HG03103 (cell line): ENCODE measurements around the gene ADAM33.
A peak's percentile ranks its signal among the peaks of the same experiment; 100 is the strongest.

ENCODE experiments used
- ATAC-seq: cut with Tn5 transposase; IDR thresholded peaks from one replicate; pipeline ENCODE4 v1.9.1; 2021; ENCODE audit warnings: low read depth; ENCODE audit not compliant: unreplicated experiment

ADAM33 gene

DNA sequence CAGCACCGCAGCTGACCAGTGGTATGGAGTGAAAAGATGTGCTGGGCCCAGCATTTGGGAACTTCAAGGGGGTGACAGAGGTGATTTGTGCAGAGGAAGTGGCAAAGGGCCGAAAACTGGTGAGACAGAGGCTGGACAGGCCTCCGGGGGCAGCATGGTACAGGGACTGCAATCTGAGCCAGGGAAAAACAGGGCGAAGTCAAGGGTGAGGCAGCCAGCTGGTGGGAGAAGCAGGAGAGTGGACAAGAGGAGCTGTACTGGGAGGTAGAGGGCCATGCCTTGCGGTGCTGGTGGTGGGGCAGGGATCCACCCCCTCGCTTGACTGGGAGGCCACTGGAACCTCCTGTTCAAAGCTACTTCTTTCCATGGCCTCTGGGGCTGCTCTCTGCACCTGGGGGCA lies 11.3 kb downstream of the ADAM33 start:
- no peak for ATAC-seq

DNA sequence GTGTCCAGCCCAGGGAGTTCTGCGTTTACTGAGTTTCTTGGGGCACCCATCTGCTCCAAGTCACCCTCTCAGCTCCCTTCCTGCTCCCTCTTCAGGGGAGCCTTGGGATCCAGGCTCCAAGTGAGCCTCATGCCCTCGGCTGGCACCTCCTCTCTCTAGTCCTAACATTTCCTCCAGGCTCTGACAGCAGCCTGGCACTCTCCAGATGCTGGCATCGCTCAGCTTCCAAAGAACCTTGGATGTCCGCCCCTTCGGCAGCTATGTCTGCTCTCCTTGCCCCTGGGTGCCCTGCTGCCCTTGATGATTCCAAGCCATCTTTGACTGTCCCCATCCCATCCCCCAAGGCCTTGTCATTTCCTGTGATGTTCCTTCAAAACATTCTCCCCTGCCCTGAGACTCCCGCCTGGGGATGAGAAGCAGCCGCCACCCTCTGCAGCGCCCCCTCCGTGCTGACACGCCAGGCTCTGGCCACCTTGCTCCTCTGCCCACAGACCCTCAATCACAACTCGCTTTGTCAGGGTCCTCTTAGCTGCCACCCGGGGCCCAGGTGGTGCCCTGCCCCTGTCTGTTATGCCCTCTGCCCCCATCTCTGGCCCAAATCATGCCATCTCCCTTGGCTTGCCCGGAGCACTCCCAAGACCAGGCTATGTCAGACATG lies 12.0 kb downstream of the ADAM33 start:
- no peak for ATAC-seq

DNA sequence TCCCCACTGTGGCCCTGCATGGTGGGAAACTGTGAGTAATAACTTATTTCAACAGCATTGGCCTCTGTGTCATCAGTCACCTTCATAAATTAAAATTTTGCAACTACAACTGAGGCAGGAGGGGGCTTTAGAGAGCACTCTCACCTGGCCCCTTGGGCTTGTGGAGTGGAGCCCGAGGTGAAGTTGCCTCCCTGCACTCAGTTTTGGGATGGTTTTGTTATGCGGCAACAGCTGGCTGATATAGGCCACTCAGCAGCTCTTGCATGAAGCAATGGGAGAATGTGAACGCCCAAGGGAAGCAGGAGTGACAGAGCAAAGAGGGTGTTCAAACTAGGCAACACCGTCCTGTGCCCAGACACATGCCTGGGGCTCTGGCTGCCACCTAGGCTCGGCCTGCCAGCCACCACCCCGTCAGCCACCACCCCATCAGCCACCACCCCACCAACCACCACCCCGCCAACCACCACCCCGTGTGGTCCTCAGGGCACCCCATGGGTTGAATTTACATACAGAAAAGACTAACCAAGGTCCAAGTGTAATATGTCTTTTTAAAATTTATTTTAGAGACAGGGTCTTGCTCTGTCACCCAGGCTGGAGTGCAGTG lies 14.3 kb downstream of the ADAM33 start:
- ATAC-seq, result no peak

DNA sequence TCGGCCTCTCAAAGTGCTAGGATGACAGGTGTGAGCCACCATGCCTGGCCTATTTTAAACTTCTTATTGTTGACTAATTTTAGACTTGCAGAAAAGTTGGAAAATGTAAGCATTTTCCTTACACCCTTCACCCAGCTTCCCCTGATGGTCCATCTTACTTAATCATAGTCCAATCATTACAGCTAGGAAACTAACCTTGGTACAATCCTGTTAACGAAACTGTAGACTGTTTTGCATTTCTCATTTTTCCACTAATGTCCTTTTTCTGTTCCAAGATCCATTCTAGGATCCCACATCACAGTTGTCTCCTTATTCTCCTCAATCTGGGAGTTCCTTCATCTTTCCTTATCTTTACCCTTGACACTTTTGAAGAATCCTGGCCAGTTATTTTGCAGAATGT lies 18.0 kb downstream of the ADAM33 start:
- no peak for ATAC-seq

DNA sequence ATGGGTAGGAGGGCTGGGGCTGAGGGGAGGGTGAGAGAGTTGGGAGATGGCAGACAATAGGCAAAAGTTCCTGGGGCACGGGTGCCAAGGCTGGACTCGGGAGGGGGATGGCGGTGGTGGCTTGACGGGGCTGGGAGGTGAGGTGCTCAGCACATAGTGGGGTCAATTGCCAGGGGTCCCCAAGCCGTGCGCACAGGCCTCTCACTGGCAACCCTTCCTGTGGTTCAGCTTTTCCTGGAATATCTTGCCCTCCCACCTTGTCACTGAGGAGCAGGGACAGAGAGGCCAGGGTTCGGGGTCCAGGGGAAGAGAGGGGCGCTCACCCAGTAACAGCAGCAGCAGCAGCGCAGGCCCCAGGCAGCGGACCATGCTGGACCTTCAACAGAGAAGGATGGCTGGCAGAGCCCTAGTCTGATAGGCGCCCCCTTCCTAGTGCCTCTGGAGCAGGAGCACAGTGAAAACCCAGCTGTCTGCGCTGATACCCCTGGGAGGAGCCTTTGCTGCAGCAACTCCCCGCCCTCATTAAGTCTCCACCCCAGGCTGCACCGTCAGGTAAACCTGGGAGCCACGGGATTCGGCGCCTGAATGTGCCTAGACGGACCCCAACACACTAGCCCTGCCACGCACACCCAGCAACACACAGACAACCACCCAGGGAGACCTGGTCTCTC lies 18.6 kb downstream of the ADAM33 start, which contains the start of gene GFRA4:
Gene GFRA4 (minus strand): TSS at position 369 of the 671 bp plus-strand sequence. CDS start 0 bp downstream, at position 369.
- ATAC-seq, result no peak

DNA sequence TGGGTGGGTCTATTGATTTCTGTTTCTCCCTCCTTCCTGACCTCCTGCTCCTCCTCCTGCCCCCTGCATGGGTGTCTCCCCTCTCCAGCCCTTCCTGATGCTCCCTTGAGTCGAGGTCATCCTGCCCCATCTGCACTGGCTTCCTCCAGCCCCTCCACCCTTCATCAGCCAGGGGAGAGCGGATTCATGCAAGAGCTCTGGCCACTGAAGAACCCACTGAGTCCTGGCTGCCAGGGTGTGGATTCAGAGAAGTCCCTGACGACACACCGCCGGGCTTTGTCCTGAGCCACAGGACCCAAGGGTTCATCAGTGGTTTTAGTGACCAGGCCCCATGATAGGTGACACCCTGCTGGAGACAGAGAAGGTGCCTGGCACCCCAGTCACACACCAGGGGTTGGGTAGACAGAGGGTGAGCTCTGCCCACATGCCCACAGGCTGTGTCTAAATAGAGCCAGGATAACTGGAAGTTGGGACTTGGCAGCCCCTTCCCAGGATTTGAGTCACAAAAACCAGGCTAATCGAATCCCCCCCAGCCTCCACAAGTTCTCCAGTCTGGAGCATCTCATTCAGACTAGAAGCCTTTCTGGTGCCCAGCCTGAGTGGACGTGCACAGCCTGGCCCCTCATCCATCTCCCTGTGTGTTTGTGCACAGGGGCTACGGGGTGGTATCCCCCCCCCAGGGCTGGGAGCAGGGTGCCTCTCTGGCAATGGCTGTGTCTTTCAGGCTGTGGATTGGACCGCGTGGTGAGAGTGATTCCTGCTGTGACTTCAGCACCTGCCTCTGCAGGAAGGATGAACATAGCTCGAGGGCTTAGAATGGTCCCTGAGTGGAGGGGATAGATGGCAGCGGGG lies 19.8 kb downstream of the ADAM33 start:
- ATAC-seq, result no peak

DNA sequence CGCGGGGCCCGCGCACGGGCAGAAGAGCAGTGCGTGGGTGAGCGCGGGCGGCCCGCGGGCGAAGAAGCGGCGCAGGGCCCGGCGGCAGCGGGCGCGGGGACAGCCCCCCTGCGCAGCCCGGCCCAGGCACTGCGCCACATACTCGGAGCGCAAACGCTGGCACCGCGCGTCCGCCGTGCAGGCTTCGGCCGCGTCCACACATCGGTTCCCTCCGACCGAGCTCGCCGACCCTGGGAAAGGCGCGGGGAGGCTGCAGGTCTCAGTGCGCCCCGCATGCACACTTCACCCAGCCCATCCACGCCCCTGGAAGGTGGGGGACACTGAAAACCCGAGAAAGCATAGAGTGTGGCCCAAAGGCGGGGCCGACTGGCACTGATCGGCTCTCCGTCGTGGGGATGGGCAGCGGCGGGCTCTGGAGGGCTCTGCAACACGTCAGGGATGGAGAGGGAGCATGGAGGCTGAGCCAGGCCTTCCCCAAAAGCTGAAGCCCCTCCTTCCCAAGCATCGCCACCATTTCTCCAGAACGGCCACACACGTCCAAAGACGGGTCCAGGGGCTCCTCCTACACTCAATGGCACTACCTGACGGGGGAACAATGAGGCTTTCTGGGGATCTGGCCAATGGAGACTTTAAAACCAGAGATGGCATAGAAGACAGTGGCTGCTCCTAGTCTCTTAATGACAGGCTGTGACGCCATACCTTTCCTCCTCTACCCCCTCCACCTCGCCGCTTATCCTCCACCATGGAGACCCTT lies 20.6 kb downstream of the ADAM33 start:
- no peak for ATAC-seq

DNA sequence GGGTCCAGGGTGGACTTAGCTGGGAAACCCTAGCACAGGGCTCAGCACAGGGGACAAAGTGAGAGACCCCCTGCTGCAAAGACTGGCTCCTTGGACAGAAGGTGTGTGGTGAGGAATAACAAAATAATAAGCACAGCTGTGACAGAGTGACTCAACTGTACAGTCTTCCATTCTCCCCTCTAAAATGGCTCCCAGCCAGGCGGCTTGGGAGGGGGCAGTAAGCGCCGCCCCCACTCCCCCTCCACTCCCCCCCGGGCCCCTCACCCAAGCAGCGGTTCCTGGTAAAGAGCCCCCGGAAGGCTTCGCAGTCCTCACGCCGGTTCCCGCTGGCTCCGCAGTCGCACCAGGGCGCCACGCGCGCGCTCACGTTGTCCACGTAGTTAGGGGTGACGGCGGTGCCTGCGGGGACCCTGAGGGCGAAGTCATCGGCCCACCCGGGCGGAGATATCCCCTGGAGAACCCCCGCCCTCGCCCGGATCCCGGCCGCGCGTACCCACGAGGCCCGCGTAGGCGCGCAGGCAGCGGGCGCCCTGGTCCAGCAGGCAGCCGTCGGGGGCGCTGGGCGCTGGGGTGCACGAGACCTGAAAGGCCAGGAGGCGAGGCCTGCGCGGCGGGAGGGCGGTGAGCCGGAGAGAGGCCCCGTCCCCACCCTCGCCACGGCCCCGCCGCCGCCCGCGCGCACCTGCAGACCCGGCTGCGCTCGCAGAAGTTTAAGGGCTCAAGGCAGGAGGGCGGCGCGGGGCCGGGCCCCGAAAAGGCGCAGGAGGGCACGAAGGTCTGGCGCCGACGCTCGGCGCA lies 21.3 kb downstream of the ADAM33 start:
- ATAC-seq, result no peak

DNA sequence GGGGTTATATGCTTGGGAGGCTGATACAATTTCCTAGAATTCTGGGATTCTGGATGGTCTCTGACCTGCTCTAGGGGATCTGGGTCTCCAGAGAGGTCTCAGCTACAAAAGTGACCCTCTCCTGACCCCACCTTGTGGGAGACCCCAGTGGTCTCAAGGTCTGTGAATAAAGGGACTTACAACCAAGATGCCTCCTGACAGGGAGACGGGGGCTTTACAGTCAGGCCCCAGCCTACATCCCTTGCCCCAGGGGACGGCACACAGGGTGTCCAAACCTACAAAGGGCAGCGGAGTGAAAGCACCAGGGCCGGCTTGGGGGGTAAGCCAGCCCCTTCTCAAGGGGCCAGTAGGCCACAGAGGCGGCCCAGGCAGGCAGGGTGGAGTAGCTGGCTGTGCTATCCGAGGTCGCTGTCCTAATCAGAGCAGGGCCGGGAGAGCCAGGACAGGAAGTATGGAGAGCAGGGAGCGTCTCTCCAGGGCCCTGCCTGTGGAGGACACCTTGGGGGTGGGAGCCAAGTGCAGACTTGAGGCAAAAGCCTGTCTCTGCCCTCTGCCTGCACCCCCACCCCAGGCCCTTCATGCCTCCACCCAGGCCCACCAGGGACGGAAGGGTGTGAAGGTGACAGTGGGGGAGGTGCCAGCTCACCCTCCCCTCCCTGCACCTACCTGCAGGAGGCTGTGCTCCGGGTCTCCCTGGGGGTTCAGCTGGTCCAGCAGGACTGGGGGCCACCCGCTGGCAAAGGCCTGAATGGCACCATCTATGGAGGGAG lies 22.1 kb downstream of the ADAM33 start:
- ATAC-seq, result no peak

DNA sequence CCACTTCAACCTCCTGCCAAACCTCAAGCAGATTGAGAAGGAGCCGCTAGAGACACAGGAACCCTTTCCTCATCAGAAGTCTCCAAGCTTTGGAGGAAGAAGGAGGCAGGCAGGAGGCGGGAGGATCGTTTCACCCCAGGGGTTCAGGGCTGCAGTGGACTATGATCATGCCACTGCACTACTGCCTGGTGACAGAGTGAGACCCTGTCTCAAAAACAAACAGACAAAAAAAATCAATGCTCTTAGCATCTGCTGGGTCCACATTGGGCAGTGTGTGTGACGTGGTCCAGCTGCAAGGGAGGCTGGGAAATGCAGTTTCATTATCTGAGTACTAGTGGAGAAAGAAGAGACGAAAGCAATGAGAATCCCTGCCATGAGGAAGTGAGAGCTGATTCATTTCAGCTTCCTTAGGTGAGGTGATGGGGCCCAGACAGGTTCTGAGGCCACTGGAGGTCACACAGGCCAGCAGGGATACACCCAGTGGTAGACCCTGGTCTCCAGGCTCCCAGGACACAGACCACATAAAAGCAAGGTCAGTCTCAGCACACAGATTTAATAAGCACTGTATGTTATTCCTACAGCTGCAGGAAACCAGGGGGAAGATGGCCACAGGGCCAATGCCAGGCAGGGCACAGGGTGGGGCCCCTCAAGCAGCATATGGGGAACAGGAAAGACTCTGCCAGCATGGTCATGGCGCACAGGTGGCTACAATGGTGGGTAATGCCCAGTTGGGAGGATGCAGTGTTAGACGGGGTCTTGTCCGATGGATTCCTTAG lies 22.9 kb downstream of the ADAM33 start:
- ATAC-seq, result peak; percentile 87

DNA sequence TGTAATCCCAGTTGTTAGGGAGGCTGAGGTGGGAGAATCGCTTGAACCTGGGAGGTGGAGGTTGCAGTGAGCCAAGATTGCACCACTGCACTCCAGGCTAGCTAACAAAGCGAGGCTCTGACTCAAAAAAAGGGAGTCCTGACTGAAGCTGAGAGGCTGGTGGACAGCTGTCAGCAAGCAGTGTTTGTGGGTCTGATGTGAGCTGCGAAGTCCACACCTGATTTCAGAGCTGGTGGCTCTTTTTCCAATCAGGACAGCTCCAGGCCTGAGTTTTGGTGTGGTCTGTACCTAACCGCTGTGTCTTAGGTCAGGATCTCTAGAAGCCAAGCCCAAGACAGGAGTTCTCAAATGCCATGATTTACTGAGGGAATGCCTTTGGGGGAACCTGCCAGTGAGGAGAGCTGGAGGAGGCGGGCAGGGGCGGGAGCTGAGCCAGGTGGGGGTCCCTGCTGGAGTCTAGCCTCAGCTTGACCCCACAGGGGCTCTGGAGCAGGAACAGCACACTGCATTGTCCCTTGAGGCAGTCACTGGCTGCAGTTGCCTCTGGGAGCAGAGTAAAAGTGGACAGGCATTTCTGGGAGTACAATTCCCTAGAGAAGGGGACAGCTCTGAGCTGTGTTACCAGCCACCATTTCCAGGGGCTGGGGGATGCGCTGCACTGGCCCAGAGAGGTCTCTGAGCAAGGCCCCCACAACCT lies 23.6 kb downstream of the ADAM33 start:
- ATAC-seq, result no peak

DNA sequence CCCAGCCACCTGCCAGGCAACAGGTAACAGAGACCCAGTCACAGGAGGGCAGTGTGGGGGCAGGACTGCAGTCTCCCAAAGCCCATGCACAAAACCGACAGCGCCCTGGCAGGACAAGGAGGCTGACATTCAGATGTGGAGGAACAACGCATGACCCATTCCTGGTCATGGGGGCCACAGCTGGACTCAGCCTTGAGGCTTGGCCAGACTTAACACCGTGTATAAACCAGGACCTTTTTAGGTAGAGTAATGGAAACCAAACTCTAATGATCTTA lies 26.7 kb downstream of the ADAM33 start:
- ATAC-seq, result no peak

DNA sequence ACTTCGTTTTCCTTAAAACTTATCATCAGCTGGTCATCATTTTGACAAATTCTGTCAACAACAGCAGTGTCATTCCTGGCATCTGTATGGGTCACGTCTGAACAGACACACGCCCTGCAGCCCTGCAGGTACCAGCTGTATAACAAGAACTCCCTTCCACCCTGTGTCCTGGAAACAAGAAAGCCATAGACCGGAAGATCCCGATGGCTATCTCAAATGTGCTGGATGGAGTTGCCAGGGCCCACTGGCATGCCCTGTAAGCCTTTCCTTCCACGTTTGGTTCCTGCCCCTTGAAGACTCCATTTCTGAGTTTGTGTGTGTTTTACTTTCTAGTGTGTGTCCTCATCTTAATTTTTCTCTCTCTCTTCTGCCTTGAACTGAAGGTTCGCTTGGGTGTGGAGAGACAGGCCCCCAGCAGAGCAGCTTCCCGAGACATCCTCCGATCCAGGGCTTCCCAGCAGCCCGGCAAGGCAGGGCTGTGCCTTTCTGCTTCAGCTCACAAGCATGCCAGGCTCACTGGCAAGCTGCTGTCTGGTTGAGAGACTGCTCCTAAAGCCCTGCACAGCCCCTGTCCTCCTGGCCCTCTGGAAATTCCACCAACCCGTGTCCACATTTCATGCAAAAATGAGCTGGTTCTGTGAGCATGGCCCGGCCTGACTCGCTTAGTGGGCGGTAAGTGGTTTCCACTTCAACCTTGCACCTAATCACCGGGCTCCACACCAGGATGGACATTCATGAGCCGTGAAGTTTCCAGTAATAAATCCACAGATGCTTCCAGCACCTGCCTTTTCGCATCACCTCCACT lies 27.3 kb downstream of the ADAM33 start:
- ATAC-seq, result no peak

DNA sequence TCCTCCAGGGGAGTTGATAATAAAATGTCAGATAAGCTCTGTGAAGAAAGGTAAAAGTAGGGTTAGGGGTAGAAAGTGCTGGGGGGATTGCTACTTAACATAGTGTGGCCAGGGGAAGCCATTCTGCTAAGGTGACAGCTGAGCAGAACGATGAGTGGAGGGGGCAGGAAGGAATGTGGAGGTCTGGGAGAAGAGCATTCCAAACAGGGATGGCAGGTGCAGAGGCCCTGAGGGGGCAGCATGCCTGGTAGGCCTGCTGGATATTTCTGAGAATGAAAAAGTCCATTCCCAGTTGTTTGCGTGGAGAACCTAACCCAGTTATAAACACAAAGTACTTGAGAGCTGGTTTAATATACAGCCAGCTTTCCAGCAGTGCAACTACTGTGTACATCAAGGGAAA lies 27.9 kb downstream of the ADAM33 start:
- no peak for ATAC-seq

DNA sequence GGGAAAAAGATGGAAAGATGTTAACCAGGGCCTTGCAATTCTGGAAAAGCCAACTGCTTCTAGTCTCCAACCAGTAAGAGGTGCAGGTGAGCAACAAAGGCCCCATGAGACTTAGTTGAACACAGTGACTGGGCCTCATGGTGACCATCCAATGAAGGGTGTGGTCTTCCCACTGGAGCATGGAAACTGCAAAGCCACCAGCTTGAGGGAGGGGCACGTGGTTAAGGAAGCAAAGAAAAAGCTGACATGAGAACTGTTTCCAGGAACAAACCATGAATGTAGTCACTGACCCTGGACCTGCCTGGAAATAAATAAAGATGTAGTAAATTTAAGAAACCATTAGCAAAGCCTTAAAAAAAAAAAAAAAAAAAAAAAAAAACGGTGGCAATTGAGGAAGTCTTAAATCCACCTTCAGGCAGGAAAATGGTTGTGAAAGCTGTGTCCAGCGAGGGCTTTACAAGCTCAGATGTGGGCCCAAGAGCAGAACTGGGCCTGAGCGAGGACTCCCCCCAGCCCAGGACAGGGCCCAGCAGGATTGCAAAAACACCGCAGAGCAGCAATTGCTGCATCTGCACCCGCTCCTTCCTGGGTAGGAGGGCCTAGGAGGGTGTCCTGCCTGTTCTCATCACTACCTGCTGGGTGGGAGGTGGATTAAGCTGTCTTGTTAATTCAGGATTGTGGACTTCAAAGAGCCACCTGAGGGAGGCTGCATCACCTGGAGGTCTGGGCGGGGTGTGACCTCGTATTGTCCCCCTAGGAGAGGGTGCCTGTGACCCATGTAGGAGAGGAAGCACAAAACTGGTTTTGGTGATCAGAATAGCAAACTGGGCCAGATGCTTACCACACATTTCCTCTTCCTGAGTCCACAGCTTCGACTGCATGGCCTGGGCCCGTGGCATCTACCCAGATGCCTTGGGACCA lies 28.9 kb downstream of the ADAM33 start:
- no peak for ATAC-seq

DNA sequence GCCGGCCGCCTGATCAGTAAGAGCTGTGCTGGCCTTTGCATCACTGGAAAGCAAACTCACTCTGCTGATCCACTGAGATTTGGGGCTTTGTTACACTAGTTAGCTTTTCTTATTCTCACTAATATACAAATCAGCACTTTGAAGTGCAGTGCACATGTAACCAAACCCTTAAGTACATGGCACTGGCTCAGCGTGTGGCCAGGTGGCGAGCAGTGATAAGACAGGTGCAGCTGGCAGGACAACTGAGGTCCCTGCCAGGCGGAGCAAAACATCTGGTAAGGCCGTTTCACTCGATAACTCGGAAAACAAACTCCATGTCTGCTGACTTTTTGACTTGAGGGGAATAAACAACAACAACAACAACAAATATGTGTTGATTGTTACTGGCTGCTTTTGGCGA lies 29.6 kb downstream of the ADAM33 start:
- ATAC-seq, result no peak
